HTR-8/SVneo (cell line): ENCODE measurements around the gene ZNF557.

Source experiments
- DNase-seq: peaks from one replicate; pipeline ENCODE4 v3.0.0; 2011; ENCODE audit warnings: low spot score, mixed read lengths; ENCODE audit not compliant: insufficient read length
- FAIRE-seq: peaks from 2 replicates; lab custom pipeline; 2011; peaks lifted over from hg19 to GRCh38; lab: Jason Lieb, UNC

ZNF557 gene

GRCh38 chr19:7072541-7072940, 3.0 kb downstream of the ZNF557 start:
- DNase-seq (no peak), FAIRE-seq (no peak)

- FAIRE-seq (no peak), DNase-seq (no peak)
Measured at GRCh38 chr19:7074705-7075282, 5.3 kb downstream of the ZNF557 start.

- DNase-seq (no peak), FAIRE-seq (no peak)
Measured at GRCh38 chr19:7076151-7076550, 6.6 kb downstream of the ZNF557 start.

GRCh38 chr19:7078008-7078407, 8.5 kb downstream of the ZNF557 start:
- no peak for FAIRE-seq
- DNase-seq = no peak

DNA sequence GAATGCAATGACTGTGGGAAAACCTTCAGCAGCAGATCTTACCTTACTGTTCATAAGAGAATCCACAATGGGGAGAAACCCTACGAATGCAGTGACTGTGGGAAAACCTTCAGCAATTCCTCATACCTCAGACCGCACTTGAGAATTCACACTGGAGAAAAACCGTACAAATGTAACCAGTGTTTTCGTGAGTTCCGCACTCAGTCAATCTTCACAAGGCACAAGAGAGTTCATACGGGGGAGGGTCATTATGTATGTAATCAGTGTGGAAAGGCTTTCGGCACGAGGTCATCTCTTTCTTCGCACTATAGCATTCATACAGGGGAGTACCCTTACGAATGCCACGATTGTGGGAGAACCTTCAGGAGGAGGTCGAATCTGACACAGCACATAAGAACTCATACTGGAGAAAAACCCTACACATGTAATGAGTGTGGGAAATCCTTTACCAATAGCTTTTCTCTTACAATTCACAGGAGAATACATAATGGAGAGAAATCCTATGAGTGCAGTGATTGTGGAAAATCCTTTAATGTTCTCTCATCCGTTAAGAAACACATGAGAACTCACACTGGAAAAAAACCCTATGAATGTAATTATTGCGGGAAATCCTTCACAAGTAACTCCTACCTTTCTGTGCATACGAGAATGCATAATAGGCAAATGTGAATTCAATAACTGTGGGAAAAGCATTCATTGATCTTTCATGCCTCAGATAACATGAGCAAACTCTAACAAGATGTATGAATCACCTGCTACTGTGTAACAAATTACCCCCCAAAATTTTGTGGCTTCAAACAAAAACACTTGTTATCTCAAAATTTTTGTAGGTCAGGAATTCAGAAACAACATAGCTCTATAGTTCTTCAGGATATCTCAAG, 13.8 kb downstream of the ZNF557 start:
- DNase-seq = no peak

DNA sequence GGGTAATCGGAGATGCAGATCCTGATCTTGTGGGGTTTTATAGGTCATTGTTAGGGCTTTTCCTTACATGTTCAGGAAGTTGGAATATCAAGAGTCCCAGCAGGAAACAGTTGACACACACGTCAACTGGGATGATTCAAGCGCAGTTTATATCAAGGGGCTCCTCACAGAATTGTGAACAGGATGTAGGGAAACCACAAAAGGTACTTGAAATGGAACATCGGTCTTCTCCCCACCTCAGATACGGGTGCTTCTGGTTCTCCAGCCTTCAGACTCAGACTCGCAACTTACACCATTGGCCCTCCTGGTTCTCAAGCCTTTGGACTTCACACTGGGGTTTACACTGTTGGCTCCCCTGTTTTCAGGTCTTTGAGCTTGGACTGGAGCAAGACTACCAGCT, 19.5 kb downstream of the ZNF557 start:
- FAIRE-seq (no peak), DNase-seq (no peak)

More for the DNA sequence above, 13.8 kb downstream of the ZNF557 start:
- no peak for FAIRE-seq

DNA sequence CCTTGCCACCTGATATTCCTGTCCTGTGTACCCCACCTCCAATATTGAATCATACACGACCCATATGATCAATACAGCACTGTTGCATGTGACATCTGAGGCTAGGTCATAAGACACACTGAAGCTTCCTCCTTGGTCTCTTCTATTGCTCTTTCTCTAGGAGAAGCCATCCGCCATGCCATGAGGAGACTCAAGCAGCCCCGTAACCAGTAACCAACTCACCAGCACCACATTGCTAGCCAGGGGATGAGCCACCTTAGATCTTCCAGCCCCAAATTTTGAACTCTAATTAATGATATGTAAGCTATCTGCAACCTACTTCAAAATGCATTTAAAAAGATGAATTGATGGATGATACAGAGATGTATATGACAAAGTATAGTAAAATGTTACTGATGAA, 28.6 kb downstream of the ZNF557 start:
- no peak for FAIRE-seq

DNA sequence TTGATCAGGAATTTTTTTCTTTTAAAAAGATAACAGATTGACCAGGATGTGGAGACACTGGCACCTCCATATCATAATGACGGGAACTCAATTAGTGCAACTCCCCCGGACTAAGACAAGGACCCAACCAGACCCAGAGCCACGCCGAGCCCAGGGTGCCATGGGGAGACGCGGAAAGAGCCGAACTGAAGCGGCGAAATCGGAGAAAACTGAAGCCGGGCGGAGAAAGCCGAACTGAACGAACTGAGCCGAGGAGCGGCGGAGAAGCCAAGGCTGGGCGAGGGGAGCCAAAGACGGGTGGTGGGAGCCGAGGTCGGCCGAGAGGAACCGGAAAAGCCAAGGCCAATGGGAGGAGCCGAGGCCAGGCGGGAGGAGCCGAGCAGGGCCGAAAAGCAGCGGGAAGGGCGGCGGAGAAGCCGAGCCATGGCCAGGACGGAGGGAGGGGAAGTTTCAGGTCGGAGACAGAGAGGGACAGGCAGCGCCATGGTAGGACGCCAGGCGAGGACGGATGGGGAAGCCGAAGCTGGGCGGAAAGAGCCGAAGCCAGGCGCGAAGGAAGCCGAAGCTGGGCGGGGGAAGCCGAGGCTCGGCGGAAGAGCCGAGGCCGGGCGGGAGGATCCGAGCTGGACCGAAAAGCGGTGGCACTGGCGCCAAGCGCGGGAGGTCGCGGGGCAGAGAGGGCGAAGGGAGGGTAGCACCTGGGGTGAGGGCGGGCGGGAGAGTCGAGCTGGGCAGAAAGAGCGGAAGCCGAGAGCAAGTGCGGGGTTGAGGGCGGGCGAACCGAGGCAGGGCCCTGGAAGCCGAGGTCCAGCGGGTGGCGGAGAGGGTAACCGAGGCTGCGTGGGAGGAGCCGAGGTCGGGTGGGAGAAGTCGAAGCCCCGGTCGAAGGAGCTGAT, 29.4 kb downstream of the ZNF557 start:
- peak; percentile 93 for FAIRE-seq
- peak; percentile 94 for DNase-seq

More for the DNA sequence above, 28.6 kb downstream of the ZNF557 start:
- no peak for DNase-seq

DNA sequence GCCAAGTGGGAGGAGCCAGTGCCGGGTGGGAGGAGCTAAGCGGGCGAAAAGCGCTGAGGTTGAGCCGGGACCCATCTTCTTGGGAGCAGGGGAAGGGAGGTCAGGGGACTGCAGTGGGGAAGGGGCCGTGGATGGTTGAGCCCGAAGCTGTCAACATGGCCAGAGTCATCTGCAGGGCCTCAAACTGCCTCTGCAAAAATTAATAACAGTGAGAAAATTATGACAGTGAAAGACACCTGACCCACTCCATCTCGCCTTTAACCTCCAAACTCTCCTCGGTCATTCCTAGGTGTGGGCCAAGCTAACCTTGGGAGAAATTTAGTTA, 30.1 kb downstream of the ZNF557 start:
- FAIRE-seq (no peak), DNase-seq (no peak)

DNA sequence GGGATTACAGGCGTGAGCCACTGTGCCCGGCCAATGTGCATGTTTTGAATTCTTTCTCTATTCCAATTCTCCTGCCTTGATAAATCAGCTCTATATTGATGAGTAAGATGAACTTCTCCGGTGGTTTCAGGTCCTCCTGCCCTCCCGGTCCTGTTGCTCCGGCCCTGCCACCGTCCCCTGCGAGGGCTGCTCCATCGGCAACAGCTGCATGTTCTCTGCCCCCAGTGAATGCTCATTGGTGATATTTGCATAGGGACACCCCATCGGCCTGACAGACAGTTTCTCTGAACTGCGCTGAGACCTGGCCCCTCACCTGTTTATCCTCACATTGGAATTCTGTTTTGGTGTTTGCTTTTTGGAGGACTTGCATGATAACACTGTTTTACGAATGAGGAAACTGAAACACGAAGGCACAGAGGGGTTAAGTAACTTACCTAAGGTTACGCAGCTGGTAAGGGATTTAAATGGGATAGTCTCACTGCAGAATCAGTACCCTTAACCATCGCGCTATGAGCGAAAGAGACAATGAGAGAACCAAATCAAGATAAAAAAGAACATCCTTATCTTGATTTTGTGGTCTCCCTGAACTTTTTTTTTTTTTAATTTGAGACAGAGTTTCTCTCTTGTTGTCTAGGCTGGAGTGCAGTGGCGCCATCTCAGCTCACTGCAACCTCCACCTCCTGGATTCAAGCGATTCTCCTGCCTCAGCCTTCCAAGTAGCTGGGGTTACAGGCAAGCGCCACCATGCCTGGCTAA, 32.2 kb downstream of the ZNF557 start:
- DNase-seq (no peak), FAIRE-seq (no peak)

DNA sequence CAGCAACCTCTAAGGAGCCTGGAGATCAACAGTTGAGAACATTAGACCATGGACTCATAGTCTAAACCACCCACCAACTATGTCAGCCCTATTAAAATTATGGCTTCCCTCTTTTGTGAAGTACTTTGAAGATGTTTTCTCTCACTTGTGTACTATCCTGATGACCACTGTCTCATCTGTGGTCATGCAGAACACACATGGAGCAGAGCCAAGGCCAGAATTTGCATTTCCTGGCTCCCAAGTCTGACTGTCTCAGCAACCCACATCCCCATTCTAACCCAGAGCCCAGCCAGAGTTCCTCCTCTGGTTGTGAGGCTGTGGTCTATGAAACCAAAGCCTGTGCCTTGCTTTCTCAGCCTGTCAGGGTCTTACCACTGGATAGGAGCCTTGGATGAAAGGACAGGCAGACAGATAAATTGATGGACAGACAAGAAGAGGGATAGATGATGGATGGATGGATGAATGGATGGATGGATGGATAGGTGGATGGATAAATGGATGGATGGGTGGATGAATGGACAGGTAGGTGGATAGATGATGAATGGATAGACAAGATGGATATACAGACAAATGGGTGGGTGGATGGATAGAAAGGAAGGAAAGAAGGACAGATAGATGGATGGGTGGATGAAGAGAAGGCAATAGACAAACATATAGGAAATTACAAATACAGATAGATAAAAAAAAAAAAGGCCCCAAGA, 35.4 kb downstream of the ZNF557 start:
- FAIRE-seq = no peak
- no peak for DNase-seq

DNA sequence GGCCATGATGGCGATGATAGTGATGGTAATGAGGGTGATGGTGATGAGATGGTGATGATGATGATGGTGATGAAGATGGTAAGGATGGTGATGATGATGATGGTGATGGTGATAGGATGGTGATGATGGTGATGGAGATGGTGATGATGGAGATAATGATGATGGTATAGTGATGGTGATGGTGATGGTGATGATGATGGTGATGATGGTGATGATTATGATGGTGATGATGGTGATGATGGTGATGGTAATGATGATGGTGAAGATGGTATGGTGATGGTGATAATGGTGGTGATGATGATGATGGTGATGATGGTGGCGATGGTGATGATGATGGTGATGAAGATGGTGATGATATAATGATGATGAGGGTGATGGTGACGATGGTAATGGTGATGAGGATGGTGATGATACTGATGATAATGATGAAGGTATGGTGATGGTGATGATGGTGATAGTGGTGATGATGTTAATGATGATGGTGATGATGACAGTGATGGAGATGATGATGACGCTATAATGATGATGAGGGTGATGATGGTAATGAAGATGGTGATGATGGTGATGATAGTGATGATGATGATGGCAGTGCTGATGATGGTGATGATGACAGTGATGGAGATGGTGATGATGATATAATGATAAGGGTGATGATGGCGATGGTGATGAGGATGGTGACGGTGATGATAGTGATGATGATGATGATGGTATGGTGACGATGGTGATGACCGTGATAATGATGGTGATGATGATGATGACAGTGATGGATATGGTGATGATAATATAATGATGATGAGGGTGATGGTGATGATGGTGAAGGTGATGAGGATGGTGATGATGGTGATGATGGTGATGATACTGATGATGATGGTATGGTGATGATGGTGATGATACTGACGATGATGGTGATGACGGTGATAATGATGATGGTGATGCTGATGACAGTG, 37.5 kb downstream of the ZNF557 start:
- DNase-seq (no peak), FAIRE-seq (peak; percentile 98)

- FAIRE-seq = no peak
- DNase-seq = no peak
Measured at GRCh38 chr19:7109678-7110289, 40.3 kb downstream of the ZNF557 start.

- no peak for DNase-seq
- FAIRE-seq = no peak
Measured at GRCh38 chr19:7112675-7113074, 43.2 kb downstream of the ZNF557 start.

DNA sequence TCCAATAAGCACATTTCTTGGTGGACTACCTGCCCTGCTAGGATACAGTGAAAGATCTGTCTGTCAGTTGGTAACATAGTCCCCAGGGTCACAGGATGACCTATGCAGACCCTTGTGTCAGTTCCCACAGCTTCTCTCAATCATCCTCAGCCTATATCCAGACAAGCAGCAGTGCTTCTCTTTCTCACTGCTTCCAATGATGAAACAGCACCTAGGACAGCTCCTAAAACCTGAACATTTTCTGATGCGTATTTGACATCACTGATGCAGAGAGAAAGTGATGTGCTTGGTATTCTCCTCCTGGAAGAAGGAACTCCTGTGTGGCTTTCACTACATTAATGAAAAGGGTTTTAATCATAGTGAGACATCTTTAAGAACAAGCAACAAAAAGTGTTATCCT, 43.7 kb downstream of the ZNF557 start:
- DNase-seq (no peak), FAIRE-seq (no peak)

DNA sequence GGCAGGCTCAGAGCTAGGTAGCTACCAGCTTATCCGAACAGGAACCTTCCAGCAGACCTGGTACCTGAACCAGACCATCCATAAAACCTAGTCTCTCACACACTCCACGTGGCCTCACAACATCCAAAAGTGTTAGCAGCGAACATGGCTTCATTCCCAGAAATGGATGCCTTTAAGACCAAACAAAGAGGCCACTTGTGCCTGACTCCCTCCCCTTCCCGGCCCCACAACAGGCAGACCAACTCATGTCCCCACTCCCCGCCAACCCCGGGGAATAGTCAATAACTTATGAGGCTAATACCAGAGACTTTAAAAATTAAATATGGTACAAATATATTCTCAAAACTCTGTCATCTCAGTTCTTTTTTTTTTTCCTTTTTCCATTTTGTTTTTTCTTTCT, 46.2 kb downstream of the ZNF557 start:
- no peak for FAIRE-seq

DNA sequence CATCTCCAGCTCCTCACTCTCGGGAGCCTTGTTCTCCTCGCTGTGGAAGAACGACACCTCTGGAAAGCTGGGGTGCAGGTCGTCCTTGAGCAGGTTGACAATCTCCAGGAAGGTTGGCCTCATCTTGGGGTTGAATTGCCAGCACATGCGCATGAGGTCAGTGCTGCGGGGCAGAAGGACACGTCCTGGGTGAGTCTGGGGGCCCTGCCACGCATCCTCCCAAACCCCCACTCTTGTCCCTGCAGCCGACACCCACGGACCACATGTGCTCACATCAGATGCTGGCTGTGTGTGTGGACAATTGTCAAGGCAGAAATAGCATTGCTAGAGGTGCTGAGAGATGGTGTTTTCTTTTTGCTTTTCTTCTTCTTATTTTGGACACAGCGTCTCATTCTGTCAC, 47.7 kb downstream of the ZNF557 start:
- FAIRE-seq (no peak), DNase-seq (no peak)

More for the DNA sequence above, 46.2 kb downstream of the ZNF557 start:
- DNase-seq = no peak

DNA sequence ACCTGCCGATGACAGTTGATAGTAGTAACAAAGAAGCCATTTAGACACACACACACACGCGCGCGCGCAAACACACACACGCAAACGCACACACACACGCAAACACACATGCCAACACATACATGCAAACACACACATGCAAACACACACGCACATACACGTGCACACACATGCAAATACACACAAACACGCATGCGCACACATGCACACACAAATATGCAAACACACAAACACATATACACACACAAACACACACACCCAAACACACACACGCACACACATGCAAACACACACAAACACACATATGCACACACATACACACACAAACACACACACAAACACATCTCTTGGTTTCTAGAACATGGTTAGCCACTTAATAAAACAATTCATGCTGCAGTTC, 50.1 kb downstream of the ZNF557 start:
- DNase-seq (no peak), FAIRE-seq (peak; percentile 98)
